Heart left ventricle (tissue), 16 donors: ENCODE data around the gene CHCHD6. TPM values are rescaled to one million over a fixed set of nuclear protein-coding genes. Genes with fewer than 3 reads are reported as not detected.

Experiments
- ATAC-seq, 4 donors: fragments of 200-7000 bp; cut with Tn5 transposase; one replicate each; pipeline ENCODE4 v1.9.1; 2020 to 2022; ENCODE audit warnings: moderate library complexity in 4 of 4, mild to moderate bottlenecking in 3 of 4, moderate number of reproducible peaks in 1 of 4
- DNase-seq, 5 donors: peaks; one replicate each; pipeline ENCODE4 v3.0.0-alpha.2; 2020
- H3K27ac ChIP-seq, 12 donors: fragments of 200-600 bp; sonication (generic) in 4 of 12; one replicate each; pipeline versions ENCODE4 v1.5.0 to v1.8.0; 2016 to 2022; ENCODE audit warnings: mild to moderate bottlenecking in 2 of 12
- H3K27me3 ChIP-seq, 9 donors: fragments of 200-600 bp; sonication (generic) in 2 of 9; one replicate each; pipeline versions ENCODE4 v1.5.1 to v1.8.0; 2016 to 2022; ENCODE audit warnings: mild to moderate bottlenecking in 3 of 9
- H3K36me3 ChIP-seq, 9 donors: fragments of 200-600 bp; sonication (generic) in 2 of 9; one replicate each; pipeline versions ENCODE4 v1.5.0 to v1.8.0; 2018 to 2022; ENCODE audit warnings: mild to moderate bottlenecking in 2 of 9
- H3K4me1 ChIP-seq, 12 donors: fragments of 200-600 bp; sonication (generic) in 4 of 12; one replicate each; pipeline versions ENCODE4 v1.5.0 to v1.8.0; 2016 to 2022; ENCODE audit warnings: mild to moderate bottlenecking in 3 of 12
- H3K4me3 ChIP-seq, 12 donors: fragments of 200-600 bp; sonication (generic) in 4 of 12; one replicate each; pipeline versions ENCODE4 v1.5.0 to v1.8.0; 2017 to 2022; ENCODE audit warnings: mild to moderate bottlenecking in 9 of 12, moderate library complexity in 4 of 12
- H3K9me3 ChIP-seq, 12 donors: fragments of 200-600 bp; sonication (generic) in 4 of 12; one replicate each; pipeline versions ENCODE4 v1.5.0 to v1.8.0; 2016 to 2022; ENCODE audit warnings: mild to moderate bottlenecking in 1 of 12
- POLR2A ChIP-seq, 2 donors: fragments of 450-650 bp; IDR thresholded peaks; one replicate each; pipeline ENCODE4 v1.6.1; 2017; ENCODE audit warnings: antibody characterized with exemption in 2 of 2, mild to moderate bottlenecking in 2 of 2, moderate library complexity in 2 of 2
- WGBS, 4 donors: extraction: QIAGEN DNeasy Blood & Tissue Kit in 2 of 4; methylation state at CpG; one replicate each; pipeline versions ENCODE4 v1.1.5 to v1.1.7; 2013 to 2018; 5-methylcytosine and 5-hydroxymethylcytosine counted together
- intact Hi-C, 10 donors: fragments of 100-400 bp; cut with DNase I; formaldehyde crosslinking; loops; one replicate each; pipeline versions ENCODE4 v1.11.1 to v1.14.2; 2022
- polyA plus RNA-seq, 2 donors: library from polyadenylated mRNA; stranded (reverse); fragments of 200-250 nt; gene quantifications; one replicate each; pipeline ENCODE4 v1.2.3, GENCODE V29; 2013
- total RNA-seq, 9 donors: library from RNA; depleted of rRNA in 2 of 9; stranded (reverse); fragments of >200 nt in 2 of 9; fragmentation: NEBNext Ultra II Directional in 3 of 9; extraction: Animal tissue kit (Norgen Biotek cat#: 25700) in 3 of 9; gene quantifications; one replicate each; pipeline versions ENCODE4 v1.1.0 to v1.2.4, GENCODE V29; 2016 to 2023
- TF ChIP-seq, protein P1 (sequence below), 12 donors: fragments of 200-600 bp; sonication (generic) in 4 of 12; IDR thresholded peaks; one replicate each; pipeline versions ENCODE4 v1.5.0 to v1.8.0; 2018 to 2022; ENCODE audit warnings: antibody characterized with exemption in 12 of 12, mild to moderate bottlenecking in 5 of 12
- donor health status: ischemic (EF 13 %, LVEDD 7.1; RV severe dilation, severe dysfunction).
- donor health status: healthy with polysubstance abuse.
- donor health status: DM: no; HTN: yes; CAD: no.
- donor health status: DM: no; HTN: no; CAD: no.
- donor health status: ischemic (EF 25% LVEDD 6.9; RV normal size, moderate dysfunction).
- donor health status: ischemic (EF 25% LVEDD 5.7; RV mildly dilated, moderate dysfunction).
- donor health status: healthy.
- donor health status: DM: yes; HTN: yes; CAD: no.
- donor health status: ischemic (EF 35%, LVEDD 5.7; RV mildly dilated, moderate dysfunction).
- donor health status: nonischemic (EF 11% LVEDD 7.7; RV severe dilation, severe dysfunction).
- donor health status: DM: yes; HTN: yes; CAD: no.
- donor health status: PGD.
- donor health status: ischemic (EF 29% LVEDD 5.4; RV normal size, mild dysfunction).
- donor health status: nonischemic (EF 23%, LVEDD 6.1; RV moderate dilation, normal function).

CHCHD6 gene
- total and polyA plus RNA-seq, 11 donors, result 7.7 to 29.3 (median 11.6) TPM

- Histone ChIP-seq H3K27ac (no peak overlapping the region), H3K4me3 (no peak overlapping the region), H3K9me3 (peaks cover 0 to 2% (median 0%) of the 10 kb centered on the region in 12 donors), H3K4me1 (peaks cover 0 to 18% (median 3%) of the 10 kb centered on the region in 12 donors), H3K36me3 (no peaks in the 10 kb centered on the region), H3K27me3 (no peaks in the 10 kb centered on the region)
- ATAC-seq (peak in 3 of 4 donors; percentile 60 to 72 (median 72)), DNase-seq (no peak)
- intact Hi-C loops, result loop anchor here in 5 of 10 donors (10.0 kb wide), 3 partner anchors 417 to 787 kb away; no protein-coding TSS in a partner anchor
- TF ChIP-seq, protein P1, sequence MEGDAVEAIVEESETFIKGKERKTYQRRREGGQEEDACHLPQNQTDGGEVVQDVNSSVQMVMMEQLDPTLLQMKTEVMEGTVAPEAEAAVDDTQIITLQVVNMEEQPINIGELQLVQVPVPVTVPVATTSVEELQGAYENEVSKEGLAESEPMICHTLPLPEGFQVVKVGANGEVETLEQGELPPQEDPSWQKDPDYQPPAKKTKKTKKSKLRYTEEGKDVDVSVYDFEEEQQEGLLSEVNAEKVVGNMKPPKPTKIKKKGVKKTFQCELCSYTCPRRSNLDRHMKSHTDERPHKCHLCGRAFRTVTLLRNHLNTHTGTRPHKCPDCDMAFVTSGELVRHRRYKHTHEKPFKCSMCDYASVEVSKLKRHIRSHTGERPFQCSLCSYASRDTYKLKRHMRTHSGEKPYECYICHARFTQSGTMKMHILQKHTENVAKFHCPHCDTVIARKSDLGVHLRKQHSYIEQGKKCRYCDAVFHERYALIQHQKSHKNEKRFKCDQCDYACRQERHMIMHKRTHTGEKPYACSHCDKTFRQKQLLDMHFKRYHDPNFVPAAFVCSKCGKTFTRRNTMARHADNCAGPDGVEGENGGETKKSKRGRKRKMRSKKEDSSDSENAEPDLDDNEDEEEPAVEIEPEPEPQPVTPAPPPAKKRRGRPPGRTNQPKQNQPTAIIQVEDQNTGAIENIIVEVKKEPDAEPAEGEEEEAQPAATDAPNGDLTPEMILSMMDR (IDR thresholded peaks at IDR 0.05), result no peak
- no peak for TF ChIP-seq POLR2A (IDR thresholded peaks at IDR 0.05)
- 52 to 61% (median 57%) methylated on average over 3 of the region's 3 CpGs for WGBS, 4 donors
These were observed 54.0 kb downstream of the CHCHD6 start for GRCh38 chr3:126758026-126758425.

DNA sequence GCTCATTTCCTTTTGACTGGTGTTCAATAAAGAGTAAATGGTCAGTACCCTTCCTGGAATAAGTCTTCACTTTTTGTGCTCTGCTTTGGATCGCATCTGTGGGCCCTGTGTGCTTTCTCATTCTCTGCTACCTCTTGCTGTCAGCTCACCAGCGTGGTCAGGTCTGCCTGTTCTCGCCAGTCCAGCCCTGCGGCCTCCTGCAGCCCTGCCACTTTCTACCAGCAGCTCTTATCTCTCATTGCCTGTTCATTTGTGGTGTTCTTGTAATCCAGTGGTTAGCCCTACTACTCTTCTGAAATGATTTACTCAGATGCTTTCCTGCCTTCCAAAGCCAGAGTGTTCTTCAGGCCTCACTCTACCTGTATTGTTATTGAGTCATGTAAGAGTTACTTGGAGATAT is 54.8 kb downstream of the CHCHD6 start:
- DNase-seq (no peak), ATAC-seq (peak; percentile 44 to 73 (median 63))
- no peaks in the 10 kb centered on the region for H3K27me3 ChIP-seq
- 76 to 86% (median 83%) methylated on average over 4 of the region's 4 CpGs for WGBS, 4 donors
- intact Hi-C loops, result loop anchor here in 5 of 10 donors (10.0 kb wide), 3 partner anchors 416 to 786 kb away; no protein-coding TSS in a partner anchor
- peak overlapping the region in 1 of 12 donors; percentile 7 for H3K27ac ChIP-seq
- H3K36me3 ChIP-seq, result no peaks in the 10 kb centered on the region
- no peak overlapping the region for H3K4me3 ChIP-seq
- H3K9me3 ChIP-seq, result peaks cover 0 to 2% (median 0%) of the 10 kb centered on the region in 12 donors
- TF ChIP-seq, protein P1 (IDR thresholded peaks at IDR 0.05), result no peak
- TF ChIP-seq POLR2A (IDR thresholded peaks at IDR 0.05), result no peak
- H3K4me1 ChIP-seq, result peaks cover 0 to 13% (median 2%) of the 10 kb centered on the region in 12 donors

GRCh38 chr3:126760541-126760940 is 56.5 kb downstream of the CHCHD6 start:
- Histone ChIP-seq H3K9me3 (peaks cover 0 to 2% (median 0%) of the 10 kb centered on the region in 12 donors), H3K4me1 (peaks cover 0 to 18% (median 2%) of the 10 kb centered on the region in 12 donors), H3K4me3 (no peak overlapping the region), H3K27me3 (no peaks in the 10 kb centered on the region), H3K27ac (no peak overlapping the region), H3K36me3 (no peaks in the 10 kb centered on the region)
- intact Hi-C loops, result no loop called here
- WGBS, 4 donors, result 87 to 93% (median 88%) methylated on average over 1 of the region's 1 CpG
- ATAC-seq (no peak), DNase-seq (no peak)
- TF ChIP-seq, protein P1 (IDR thresholded peaks at IDR 0.05), result no peak
- no peak for TF ChIP-seq POLR2A (IDR thresholded peaks at IDR 0.05)

GRCh38 chr3:126763035-126763434 is 59.0 kb downstream of the CHCHD6 start:
- peaks cover 0 to 15% (median 0%) of the 10 kb centered on the region in 12 donors for H3K4me1 ChIP-seq
- no peak overlapping the region for H3K27ac ChIP-seq
- H3K9me3 ChIP-seq, result peaks cover 0 to 2% (median 0%) of the 10 kb centered on the region in 12 donors
- H3K36me3 ChIP-seq, result no peaks in the 10 kb centered on the region
- DNase-seq (no peak), ATAC-seq (no peak)
- TF ChIP-seq POLR2A (IDR thresholded peaks at IDR 0.05), result no peak
- no peak overlapping the region for H3K4me3 ChIP-seq
- intact Hi-C loops, result no loop called here
- H3K27me3 ChIP-seq, result no peaks in the 10 kb centered on the region
